ENCODE data around the gene C6orf163. TPM values are rescaled to one million over a fixed set of nuclear protein-coding genes. Genes with fewer than 3 reads are reported as not detected.

Gene C6orf163
- polyA plus RNA-seq, 4 donors = 0.52 to 2.5 (median 2.4) TPM; not detected in 1

- WGBS, 3 donors = 91 to 95% (median 94%) methylated on average over 4 of the region's 4 CpGs
These were observed 21.6 kb downstream of the C6orf163 start for GRCh38 chr6:87366072-87366827.

DNA sequence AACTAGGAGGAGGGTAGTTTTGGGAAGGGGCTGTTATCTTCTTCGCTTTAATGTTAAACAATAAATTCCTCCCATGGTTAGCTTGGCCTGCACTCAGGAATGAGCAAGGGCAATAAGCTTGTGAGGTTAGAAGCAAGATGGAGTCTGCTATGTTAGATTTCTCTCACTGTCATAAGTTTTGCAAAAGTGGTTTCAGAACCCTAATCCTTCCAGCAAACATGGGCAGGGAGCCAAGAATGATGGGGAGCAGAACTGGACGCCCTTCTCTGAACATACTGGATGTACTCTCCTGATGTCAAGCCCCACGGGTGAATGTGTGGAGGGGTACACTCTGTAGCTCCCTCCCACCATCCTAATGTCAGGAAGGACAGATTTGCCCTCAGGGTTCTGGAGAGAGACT, 22.3 kb downstream of the C6orf163 start:
- Histone ChIP-seq H3K27ac (ENCODE audit: low read depth in 1 of 3, low read length in 2 of 3) (no peak overlapping the region), H3K9me3 (ENCODE audit: control insufficient read depth in 2 of 2, insufficient read depth in 1 of 2, low read depth in 1 of 2, low read length in 1 of 2) (peaks cover 0 to 24% of the 10 kb centered on the region in 2 donors), H3K4me3 (ENCODE audit: low read depth in 1 of 3, low read length in 3 of 3) (no peak overlapping the region), H3K4me1 (ENCODE audit: control insufficient read depth in 3 of 3, insufficient read depth in 2 of 3, low read depth in 1 of 3, low read length in 2 of 3) (no peaks in the 10 kb centered on the region), H3K27me3 (ENCODE audit: control insufficient read depth in 3 of 3, insufficient read depth in 3 of 3, low read length in 3 of 3) (no peaks in the 10 kb centered on the region), H3K36me3 (ENCODE audit: control insufficient read depth in 3 of 3, insufficient read depth in 2 of 3, low read depth in 1 of 3, low read length in 3 of 3) (no peaks in the 10 kb centered on the region)
- 84 to 89% (median 84%) methylated on average over 3 of the region's 3 CpGs for WGBS, 3 donors
- FAIRE-seq (no peak), DNase-seq (no peak)

More at GRCh38 chr6:87366072-87366827, 21.6 kb downstream of the C6orf163 start:
- H3K4me3 ChIP-seq (ENCODE audit: low read depth in 1 of 3, low read length in 3 of 3) = no peak overlapping the region
- H3K9me3 ChIP-seq (ENCODE audit: control insufficient read depth in 2 of 2, insufficient read depth in 1 of 2, low read depth in 1 of 2, low read length in 1 of 2) = peaks cover 0 to 24% of the 10 kb centered on the region in 2 donors
- FAIRE-seq = no peak
- H3K36me3 ChIP-seq (ENCODE audit: control insufficient read depth in 3 of 3, insufficient read depth in 2 of 3, low read depth in 1 of 3, low read length in 3 of 3) = no peaks in the 10 kb centered on the region
- no peaks in the 10 kb centered on the region for H3K27me3 ChIP-seq (ENCODE audit: control insufficient read depth in 3 of 3, insufficient read depth in 3 of 3, low read length in 3 of 3)
- H3K27ac ChIP-seq (ENCODE audit: low read depth in 1 of 3, low read length in 2 of 3) = no peak overlapping the region
- no peaks in the 10 kb centered on the region for H3K4me1 ChIP-seq (ENCODE audit: control insufficient read depth in 3 of 3, insufficient read depth in 2 of 3, low read depth in 1 of 3, low read length in 2 of 3)
- DNase-seq = no peak

DNA sequence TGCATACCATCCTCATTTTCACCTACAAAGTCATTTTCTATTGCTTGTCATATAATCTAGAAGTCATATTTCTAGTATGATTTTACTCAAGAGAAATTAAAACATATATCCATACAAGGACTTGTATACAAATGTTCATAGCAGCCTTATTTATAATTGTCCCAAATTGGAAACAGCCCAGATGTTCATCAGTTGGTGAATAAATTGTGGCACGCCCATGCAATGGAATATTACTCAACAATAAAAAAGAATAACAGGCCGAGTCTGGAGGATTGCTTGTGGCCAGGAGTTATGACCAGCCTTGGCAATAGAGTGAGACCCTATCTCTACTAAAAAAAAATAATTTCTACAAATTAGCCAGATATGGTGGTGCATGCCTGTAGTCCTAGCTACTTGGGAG, 28.8 kb downstream of the C6orf163 start:
- Histone ChIP-seq H3K4me3 (ENCODE audit: low read depth in 1 of 3, low read length in 3 of 3) (no peak overlapping the region), H3K36me3 (ENCODE audit: control insufficient read depth in 3 of 3, insufficient read depth in 2 of 3, low read depth in 1 of 3, low read length in 3 of 3) (peaks cover 0 to 2% (median 0%) of the 10 kb centered on the region in 3 donors), H3K27me3 (ENCODE audit: control insufficient read depth in 3 of 3, insufficient read depth in 3 of 3, low read length in 3 of 3) (no peaks in the 10 kb centered on the region), H3K27ac (ENCODE audit: low read depth in 1 of 3, low read length in 2 of 3) (no peak overlapping the region), H3K4me1 (ENCODE audit: control insufficient read depth in 3 of 3, insufficient read depth in 2 of 3, low read depth in 1 of 3, low read length in 2 of 3) (no peaks in the 10 kb centered on the region), H3K9me3 (ENCODE audit: control insufficient read depth in 2 of 2, insufficient read depth in 1 of 2, low read depth in 1 of 2, low read length in 1 of 2) (peaks cover 0 to 11% of the 10 kb centered on the region in 2 donors)
- no peak for DNase-seq
- no peak for FAIRE-seq
- WGBS, 3 donors = 92 to 95% (median 93%) methylated on average over 2 of the region's 2 CpGs

GRCh38 chr6:87375315-87375714, 30.7 kb downstream of the C6orf163 start:
- Histone ChIP-seq H3K4me1 (ENCODE audit: control insufficient read depth in 3 of 3, insufficient read depth in 2 of 3, low read depth in 1 of 3, low read length in 2 of 3) (no peaks in the 10 kb centered on the region), H3K4me3 (ENCODE audit: low read depth in 1 of 3, low read length in 3 of 3) (no peak overlapping the region), H3K9me3 (ENCODE audit: control insufficient read depth in 2 of 2, insufficient read depth in 1 of 2, low read depth in 1 of 2, low read length in 1 of 2) (peaks cover 0 to 4% of the 10 kb centered on the region in 2 donors), H3K36me3 (ENCODE audit: control insufficient read depth in 3 of 3, insufficient read depth in 2 of 3, low read depth in 1 of 3, low read length in 3 of 3) (peaks cover 0 to 2% (median 0%) of the 10 kb centered on the region in 3 donors), H3K27ac (ENCODE audit: low read depth in 1 of 3, low read length in 2 of 3) (no peak overlapping the region), H3K27me3 (ENCODE audit: control insufficient read depth in 3 of 3, insufficient read depth in 3 of 3, low read length in 3 of 3) (no peaks in the 10 kb centered on the region)
- WGBS, 3 donors = 89 to 93% (median 90%) methylated on average over 2 of the region's 2 CpGs
- DNase-seq (no peak), FAIRE-seq (no peak)

- no peak for FAIRE-seq
- H3K27me3 ChIP-seq (ENCODE audit: control insufficient read depth in 3 of 3, insufficient read depth in 3 of 3, low read length in 3 of 3) = no peaks in the 10 kb centered on the region
- peaks cover 0 to 2% (median 0%) of the 10 kb centered on the region in 3 donors for H3K36me3 ChIP-seq (ENCODE audit: control insufficient read depth in 3 of 3, insufficient read depth in 2 of 3, low read depth in 1 of 3, low read length in 3 of 3)
- H3K4me3 ChIP-seq (ENCODE audit: low read depth in 1 of 3, low read length in 3 of 3) = no peak overlapping the region
- DNase-seq = no peak
- whole genome bisulfite sequencing, 3 donors = 83 to 96% (median 93%) methylated on average over 2 of the region's 2 CpGs
- H3K4me1 ChIP-seq (ENCODE audit: control insufficient read depth in 3 of 3, insufficient read depth in 2 of 3, low read depth in 1 of 3, low read length in 2 of 3) = no peaks in the 10 kb centered on the region
- H3K27ac ChIP-seq (ENCODE audit: low read depth in 1 of 3, low read length in 2 of 3) = no peak overlapping the region
- H3K9me3 ChIP-seq (ENCODE audit: control insufficient read depth in 2 of 2, insufficient read depth in 1 of 2, low read depth in 1 of 2, low read length in 1 of 2) = peaks cover 0 to 4% of the 10 kb centered on the region in 2 donors
These were observed 32.0 kb downstream of the C6orf163 start for GRCh38 chr6:87376643-87377042.

DNA sequence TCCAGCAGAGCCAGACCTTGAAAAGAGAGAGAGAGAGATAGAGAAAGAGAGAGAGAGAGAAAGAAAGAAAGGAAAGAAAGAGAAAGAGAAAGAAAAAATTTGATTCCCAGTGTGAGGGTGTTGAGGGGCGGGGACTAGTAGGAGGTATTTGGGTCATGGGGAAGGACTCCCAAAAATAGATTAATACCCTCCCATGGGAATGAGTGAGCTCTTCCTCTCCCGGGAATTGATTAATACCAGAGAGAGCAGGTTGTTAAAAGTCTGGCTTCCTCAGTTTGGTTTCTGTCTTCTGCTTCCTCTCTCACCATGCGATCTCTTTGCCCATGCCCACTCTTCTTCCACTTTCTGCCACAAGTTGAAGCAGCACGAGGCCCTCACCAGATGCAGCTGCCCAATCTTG, 34.3 kb downstream of the C6orf163 start:
- FAIRE-seq = no peak
- H3K9me3 ChIP-seq (ENCODE audit: control insufficient read depth in 2 of 2, insufficient read depth in 1 of 2, low read depth in 1 of 2, low read length in 1 of 2) = no peaks in the 10 kb centered on the region
- no peak overlapping the region for H3K4me3 ChIP-seq (ENCODE audit: low read depth in 1 of 3, low read length in 3 of 3)
- 79 to 93% (median 85%) methylated on average over 4 of the region's 4 CpGs for WGBS, 3 donors
- no peak overlapping the region for H3K27ac ChIP-seq (ENCODE audit: low read depth in 1 of 3, low read length in 2 of 3)
- no peaks in the 10 kb centered on the region for H3K27me3 ChIP-seq (ENCODE audit: control insufficient read depth in 3 of 3, insufficient read depth in 3 of 3, low read length in 3 of 3)
- DNase-seq = no peak
- no peaks in the 10 kb centered on the region for H3K4me1 ChIP-seq (ENCODE audit: control insufficient read depth in 3 of 3, insufficient read depth in 2 of 3, low read depth in 1 of 3, low read length in 2 of 3)
- H3K36me3 ChIP-seq (ENCODE audit: control insufficient read depth in 3 of 3, insufficient read depth in 2 of 3, low read depth in 1 of 3, low read length in 3 of 3) = peaks cover 0 to 2% (median 0%) of the 10 kb centered on the region in 3 donors

DNA sequence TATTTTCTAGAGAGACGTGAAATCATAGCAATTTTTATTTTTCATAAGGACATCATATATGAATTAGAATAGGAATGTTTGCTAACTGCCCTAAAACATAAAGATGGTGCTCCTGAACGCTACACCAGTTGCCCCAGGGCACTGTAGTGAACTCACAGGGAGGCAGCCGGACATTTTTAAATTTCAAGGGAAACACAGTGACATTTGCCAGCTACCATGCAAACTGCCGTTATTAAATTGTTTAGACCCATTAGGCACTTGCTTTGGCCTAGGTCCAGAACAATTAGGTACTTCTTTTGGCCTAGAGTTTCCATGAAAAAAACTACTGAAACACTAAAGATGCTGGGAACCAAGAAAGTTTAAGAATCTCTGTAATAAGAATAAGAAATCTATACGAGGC, 38.2 kb downstream of the C6orf163 start:
- Histone ChIP-seq H3K9me3 (ENCODE audit: control insufficient read depth in 2 of 2, insufficient read depth in 1 of 2, low read depth in 1 of 2, low read length in 1 of 2) (no peaks in the 10 kb centered on the region), H3K27me3 (ENCODE audit: control insufficient read depth in 3 of 3, insufficient read depth in 3 of 3, low read length in 3 of 3) (no peaks in the 10 kb centered on the region), H3K27ac (ENCODE audit: low read depth in 1 of 3, low read length in 2 of 3) (no peak overlapping the region), H3K4me1 (ENCODE audit: control insufficient read depth in 3 of 3, insufficient read depth in 2 of 3, low read depth in 1 of 3, low read length in 2 of 3) (no peaks in the 10 kb centered on the region), H3K36me3 (ENCODE audit: control insufficient read depth in 3 of 3, insufficient read depth in 2 of 3, low read depth in 1 of 3, low read length in 3 of 3) (no peaks in the 10 kb centered on the region), H3K4me3 (ENCODE audit: low read depth in 1 of 3, low read length in 3 of 3) (no peak overlapping the region)
- no peak for FAIRE-seq
- WGBS, 3 donors = 88 to 93% (median 92%) methylated on average over 5 of the region's 5 CpGs
- no peak for DNase-seq

DNA sequence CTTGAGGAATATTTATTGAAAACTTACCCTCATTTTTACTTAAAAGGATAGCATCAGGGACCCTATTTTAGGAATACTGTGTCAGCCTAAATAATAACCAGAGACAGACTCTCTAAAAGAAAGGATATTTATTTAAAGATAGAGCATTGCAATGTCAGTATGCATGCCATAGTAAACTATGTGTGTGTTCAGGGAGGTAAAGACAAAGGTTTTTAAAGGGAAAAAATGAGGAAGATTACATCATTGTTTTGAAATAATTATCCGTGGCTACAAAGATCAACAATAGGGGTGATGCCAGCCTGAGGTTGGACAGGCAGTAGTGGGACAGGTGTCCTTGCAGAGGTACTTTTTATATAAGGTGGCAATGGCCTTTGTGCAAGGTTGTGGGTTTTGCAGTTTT, 39.4 kb downstream of the C6orf163 start:
- H3K27me3 ChIP-seq (ENCODE audit: control insufficient read depth in 3 of 3, insufficient read depth in 3 of 3, low read length in 3 of 3) = no peaks in the 10 kb centered on the region
- H3K4me1 ChIP-seq (ENCODE audit: control insufficient read depth in 3 of 3, insufficient read depth in 2 of 3, low read depth in 1 of 3, low read length in 2 of 3) = no peaks in the 10 kb centered on the region
- DNase-seq = no peak
- H3K27ac ChIP-seq (ENCODE audit: low read depth in 1 of 3, low read length in 2 of 3) = no peak overlapping the region
- no peaks in the 10 kb centered on the region for H3K9me3 ChIP-seq (ENCODE audit: control insufficient read depth in 2 of 2, insufficient read depth in 1 of 2, low read depth in 1 of 2, low read length in 1 of 2)
- no peaks in the 10 kb centered on the region for H3K36me3 ChIP-seq (ENCODE audit: control insufficient read depth in 3 of 3, insufficient read depth in 2 of 3, low read depth in 1 of 3, low read length in 3 of 3)
- WGBS, 3 donors = 61 to 70% (median 63%) methylated on average over 1 of the region's 1 CpG
- no peak for FAIRE-seq
- H3K4me3 ChIP-seq (ENCODE audit: low read depth in 1 of 3, low read length in 3 of 3) = no peak overlapping the region

GRCh38 chr6:87384449-87384848, 39.8 kb downstream of the C6orf163 start:
- WGBS, 3 donors = 88 to 94% (median 89%) methylated on average over 3 of the region's 3 CpGs
- Histone ChIP-seq H3K27me3 (ENCODE audit: control insufficient read depth in 3 of 3, insufficient read depth in 3 of 3, low read length in 3 of 3) (no peaks in the 10 kb centered on the region), H3K4me1 (ENCODE audit: control insufficient read depth in 3 of 3, insufficient read depth in 2 of 3, low read depth in 1 of 3, low read length in 2 of 3) (no peaks in the 10 kb centered on the region), H3K4me3 (ENCODE audit: low read depth in 1 of 3, low read length in 3 of 3) (no peak overlapping the region), H3K36me3 (ENCODE audit: control insufficient read depth in 3 of 3, insufficient read depth in 2 of 3, low read depth in 1 of 3, low read length in 3 of 3) (no peaks in the 10 kb centered on the region), H3K9me3 (ENCODE audit: control insufficient read depth in 2 of 2, insufficient read depth in 1 of 2, low read depth in 1 of 2, low read length in 1 of 2) (no peaks in the 10 kb centered on the region), H3K27ac (ENCODE audit: low read depth in 1 of 3, low read length in 2 of 3) (no peak overlapping the region)
- FAIRE-seq (no peak), DNase-seq (no peak)
